GM19328 (cell line): Measurements from ENCODE around the gene EIF1AX.
"Not testable (repeated sequence)": the region's sequence is repeated elsewhere in the genome, so short reads cannot be mapped to it uniquely, and the experiment has no call there.

Source experiments
- ATAC-seq: cut with Tn5 transposase; IDR thresholded peaks from one replicate; pipeline ENCODE4 v1.9.1; 2021; ENCODE audit warnings: mild to moderate bottlenecking, moderate library complexity; ENCODE audit not compliant: unreplicated experiment

Gene EIF1AX, protein sequence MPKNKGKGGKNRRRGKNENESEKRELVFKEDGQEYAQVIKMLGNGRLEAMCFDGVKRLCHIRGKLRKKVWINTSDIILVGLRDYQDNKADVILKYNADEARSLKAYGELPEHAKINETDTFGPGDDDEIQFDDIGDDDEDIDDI

GRCh38 chrX:20141281-20142220 lies at the start of gene EIF1AX:
Gene EIF1AX, minus strand, starts transcription at chrX:20141838. Its CDS starts 198 bp downstream, at chrX:20141640.
- peak; percentile 98 for ATAC-seq

- no peak for ATAC-seq
Measured at GRCh38 chrX:20189171-20189570, 47.5 kb upstream of the EIF1AX start.

GRCh38 chrX:20181598-20182329 lies 40.1 kb upstream of the EIF1AX start:
- no peak for ATAC-seq

GRCh38 chrX:20177093-20177492 lies 35.5 kb upstream of the EIF1AX start:
- ATAC-seq: no peak

DNA sequence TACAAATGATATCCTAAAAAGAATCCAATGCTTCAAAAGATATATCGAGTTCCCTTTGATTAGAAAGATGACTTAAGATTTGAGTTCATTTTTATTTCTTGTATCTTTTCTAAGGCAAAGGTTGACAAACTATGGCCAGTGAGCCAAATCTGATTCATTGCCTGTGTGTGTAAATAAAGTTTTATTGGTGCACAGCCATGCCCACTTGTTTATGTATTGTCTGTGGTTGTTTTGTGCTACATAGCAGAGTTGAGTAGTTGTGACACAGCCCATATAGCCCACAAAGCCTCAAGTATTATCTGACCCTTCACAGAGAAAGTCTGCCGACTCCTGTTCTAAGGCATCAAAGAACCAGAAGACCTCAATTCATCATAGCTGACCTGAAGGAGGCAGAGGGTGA lies 32.2 kb upstream of the EIF1AX start:
- ATAC-seq: no peak

DNA sequence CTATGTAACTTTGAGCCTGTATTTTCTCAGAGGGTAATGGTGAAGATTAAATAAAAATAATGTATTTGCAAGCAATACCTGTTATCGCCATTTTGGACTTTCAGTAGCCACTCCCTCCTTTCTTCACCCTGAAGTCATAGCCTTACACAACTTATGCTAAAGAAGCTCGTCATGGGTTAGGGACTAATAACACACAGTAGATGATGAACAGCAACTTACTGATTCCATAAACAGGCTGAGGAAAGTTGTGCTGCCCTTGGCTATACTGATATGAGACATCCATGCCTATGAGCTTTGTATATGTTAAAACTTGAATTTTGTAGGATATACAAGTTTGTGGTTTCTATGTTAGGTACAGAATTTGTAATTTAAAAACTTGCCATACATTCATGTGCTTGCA lies 31.7 kb upstream of the EIF1AX start:
- no peak for ATAC-seq

DNA sequence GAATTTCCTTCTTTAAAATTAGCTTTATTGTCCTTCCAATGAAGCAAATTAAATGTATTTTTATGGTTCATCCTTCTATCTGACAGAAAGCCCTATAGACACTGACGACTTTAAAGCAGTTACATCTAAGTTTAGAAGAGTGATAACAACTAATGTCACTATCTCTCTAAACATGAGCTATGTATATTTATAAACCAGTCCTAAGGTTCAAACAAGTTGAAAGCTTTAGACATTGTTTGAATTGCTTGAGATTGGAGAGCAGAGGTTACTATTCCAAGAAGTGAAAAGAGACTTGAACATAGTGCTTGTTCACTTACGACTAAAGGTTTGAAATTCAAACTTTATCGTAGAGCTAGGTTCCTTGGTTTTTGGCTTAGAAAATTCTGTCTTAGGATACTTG lies 30.2 kb upstream of the EIF1AX start:
- ATAC-seq: no peak

DNA sequence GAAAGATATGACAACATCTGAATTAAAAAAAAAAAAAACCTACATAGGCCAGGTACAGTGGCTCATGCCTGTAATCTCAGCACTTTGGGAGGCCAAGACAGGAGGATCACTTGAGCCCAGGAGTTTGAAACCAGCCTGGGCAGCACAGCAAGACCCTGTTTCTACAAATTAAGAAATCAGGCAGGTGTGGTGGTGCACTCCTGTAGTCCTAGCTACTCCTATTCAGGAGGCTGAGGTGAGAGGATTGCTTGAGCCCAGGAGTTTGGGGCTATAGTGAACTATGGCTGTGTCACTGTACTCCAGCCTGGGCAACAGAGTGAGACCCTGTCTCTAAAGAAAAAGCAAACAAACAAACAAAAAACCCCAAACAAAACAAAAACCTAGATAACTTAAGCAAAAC lies 20.9 kb upstream of the EIF1AX start:
- ATAC-seq: not testable (repeated sequence)

- ATAC-seq: no peak
Measured at GRCh38 chrX:20159797-20160385, 18.3 kb upstream of the EIF1AX start.

- no peak for ATAC-seq
Measured at GRCh38 chrX:20151689-20152088, 10.1 kb upstream of the EIF1AX start.

DNA sequence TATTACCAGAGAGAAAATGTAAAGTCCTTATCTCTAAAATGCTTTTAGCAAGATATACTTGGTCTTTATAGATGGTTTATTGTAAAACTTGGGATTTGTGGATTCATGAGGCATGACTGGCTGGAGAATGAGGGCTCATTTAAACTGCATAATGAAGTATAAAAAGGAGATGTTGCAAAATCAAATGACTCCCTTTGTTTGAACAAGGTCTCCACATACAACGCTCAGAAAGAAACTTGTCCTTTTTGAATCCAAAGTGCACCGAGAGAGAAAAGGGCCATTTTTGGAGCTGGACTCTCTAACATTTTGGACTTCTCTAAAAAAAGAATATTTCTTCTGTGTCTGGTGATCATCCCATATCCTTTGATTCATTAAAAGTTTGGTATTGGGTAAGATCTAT lies 7.7 kb upstream of the EIF1AX start:
- ATAC-seq: no peak

GRCh38 chrX:20147561-20147960 lies 5.9 kb upstream of the EIF1AX start:
- no peak for ATAC-seq

DNA sequence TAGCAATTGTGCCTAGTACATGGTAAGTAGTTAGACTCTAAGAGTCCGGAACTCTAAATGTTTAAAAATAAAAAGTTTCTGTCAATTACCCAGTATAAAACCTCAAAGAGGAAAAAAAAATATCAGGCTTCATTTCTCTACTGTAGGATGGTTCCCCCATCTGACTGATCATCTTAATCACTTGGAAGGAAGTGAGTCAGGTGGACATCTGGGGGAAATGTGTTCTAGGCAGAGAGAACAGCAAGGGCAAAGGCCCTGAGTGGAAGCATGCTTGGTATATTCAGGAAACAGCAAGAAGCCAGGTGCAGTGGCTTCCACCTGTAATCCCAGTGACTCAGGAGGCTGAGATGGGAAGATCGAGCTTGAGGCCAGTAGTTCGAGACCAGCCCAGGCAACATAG lies 2.9 kb upstream of the EIF1AX start:
- ATAC-seq: no peak

DNA sequence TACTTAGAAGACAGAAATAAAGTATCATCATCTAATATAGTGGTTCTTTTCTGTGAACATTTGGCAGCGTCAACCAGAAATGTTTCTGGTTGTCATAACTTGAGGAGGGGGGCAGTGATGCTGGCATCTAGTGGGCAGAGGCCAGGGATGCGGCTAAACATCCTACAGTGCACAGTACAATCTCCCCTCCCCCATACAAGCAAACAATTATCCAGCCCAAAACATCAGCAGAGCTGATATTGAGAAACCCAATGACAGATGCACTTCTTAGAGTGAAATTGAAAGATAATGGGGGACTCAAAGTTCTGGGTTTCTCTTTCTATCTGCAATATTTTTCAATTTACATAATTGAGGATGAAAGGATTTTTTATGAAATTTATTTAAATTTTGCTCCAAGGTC lies 1.9 kb upstream of the EIF1AX start:
- no peak for ATAC-seq

DNA sequence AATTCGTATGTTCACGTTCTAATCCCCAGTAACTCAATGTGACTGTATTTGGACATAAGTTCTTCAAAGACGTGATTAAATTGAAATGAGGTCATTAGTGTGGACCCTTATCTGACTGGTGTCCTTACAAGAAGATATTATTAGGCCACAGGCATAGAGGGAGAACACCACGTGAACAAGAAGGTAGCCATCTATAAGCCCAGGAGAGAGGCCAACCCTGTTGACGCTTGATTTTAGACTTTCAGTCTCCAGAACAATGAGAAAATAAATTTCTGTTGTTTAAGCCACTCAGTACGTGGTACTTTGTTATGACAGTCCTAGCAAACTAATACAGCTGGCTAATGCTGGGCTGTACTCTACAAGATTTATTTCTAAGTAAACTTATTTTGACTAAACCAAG lies 1.5 kb upstream of the EIF1AX start:
- ATAC-seq: no peak

DNA sequence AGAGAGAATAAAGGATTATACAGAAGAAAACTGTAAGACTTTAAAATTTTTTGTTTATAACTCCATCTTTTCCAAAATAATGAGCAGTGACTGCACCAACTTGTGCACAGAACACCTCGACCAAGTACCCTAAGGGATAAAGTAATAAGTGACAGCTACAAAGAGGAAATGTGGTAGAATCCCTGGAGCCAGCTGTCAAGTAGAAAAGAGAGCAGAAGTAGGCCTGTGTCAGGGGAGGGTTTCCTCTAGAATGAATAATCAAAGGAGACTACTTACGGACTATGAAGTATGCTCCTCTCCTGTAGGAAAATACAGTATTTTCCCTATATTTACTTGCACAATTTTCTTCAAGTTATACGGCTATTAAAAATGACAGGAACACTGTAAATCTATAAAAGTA lies 1.2 kb downstream of the EIF1AX start:
- no peak for ATAC-seq

DNA sequence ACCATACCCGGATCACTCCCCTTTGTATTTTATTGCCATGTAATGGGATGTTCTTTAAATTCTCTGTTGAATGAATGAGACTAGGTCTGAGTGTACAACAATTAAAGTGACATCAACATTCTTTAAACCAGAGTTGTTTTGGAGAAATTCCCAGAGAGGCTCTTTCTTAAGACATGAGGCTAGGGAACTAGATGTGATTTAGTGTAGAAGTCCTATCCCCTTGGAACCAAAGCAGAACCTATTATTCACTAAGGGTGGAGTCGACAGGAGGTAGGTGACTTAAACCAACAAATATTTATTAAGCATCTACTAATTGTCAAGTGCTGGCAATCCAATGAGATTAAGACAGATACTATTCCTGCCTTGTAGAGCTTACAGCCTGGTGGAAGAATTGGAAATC lies 1.7 kb downstream of the EIF1AX start:
- no peak for ATAC-seq

DNA sequence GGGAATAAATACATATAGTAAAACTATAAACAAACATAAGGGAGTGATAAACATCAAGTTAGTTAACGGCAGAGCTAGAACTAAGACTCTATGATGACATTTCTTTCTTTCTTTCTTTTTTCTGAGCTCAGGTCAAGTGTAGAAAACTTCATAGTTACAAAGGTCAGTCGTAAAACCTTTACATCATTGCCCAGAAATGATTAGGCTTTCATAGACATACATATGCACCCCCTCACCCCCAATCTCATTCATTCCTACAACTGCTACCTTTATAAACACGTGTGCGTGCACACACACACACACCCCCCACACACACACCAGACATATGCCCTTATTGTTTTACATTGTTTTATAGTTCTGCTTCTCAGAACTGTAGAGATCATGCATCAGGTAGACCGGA lies 5.7 kb downstream of the EIF1AX start:
- no peak for ATAC-seq

- no peak for ATAC-seq
Measured at GRCh38 chrX:20132666-20133065, 9.0 kb downstream of the EIF1AX start.

- ATAC-seq: no peak
Measured at GRCh38 chrX:20130357-20130756, 11.3 kb downstream of the EIF1AX start.

DNA sequence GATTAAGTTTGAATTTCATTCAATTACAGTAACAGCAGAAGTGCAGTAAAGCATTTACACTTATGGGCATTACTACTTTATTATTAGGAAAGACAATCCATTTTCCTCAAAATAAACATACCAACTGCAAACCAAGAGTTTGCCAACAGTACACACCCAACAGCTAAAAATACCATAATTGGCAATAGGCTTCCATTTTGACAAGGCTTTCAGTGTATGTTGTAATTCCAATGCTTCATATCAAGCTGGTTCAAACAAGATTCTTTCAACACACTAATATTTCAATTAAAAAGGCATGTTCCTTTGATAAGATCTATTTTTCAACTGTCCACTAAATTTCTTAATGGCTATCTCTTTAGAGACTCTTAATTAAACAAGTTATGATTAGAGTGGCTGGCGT lies 12.1 kb downstream of the EIF1AX start:
- ATAC-seq: no peak
